HepG2 (cell line): ENCODE measurements around the gene CTU2. TPM values are rescaled to one million over a fixed set of nuclear protein-coding genes. Genes with fewer than 3 reads are reported as not detected.

ENCODE experiments used
- BCL6 ChIP-seq: IDR thresholded peaks from 2 replicates; pipeline ENCODE4 v1.6.1; 2016; ENCODE audit warnings: missing genetic modification reagents, missing compliant biosample characterization
- DNMT3B ChIP-seq: conservative IDR thresholded peaks from 2 replicates; pipeline ENCODE4 v1.6.1; 2016; ENCODE audit warnings: missing biosample characterization, control low read depth
- DPF2 ChIP-seq: sonication (generic); formaldehyde crosslinking; IDR thresholded peaks from 2 replicates; pipeline ENCODE4 v1.4.0; 2020; ENCODE audit warnings: mild to moderate bottlenecking, low read depth, missing genetic modification reagents, borderline replicate concordance
- HCFC1 ChIP-seq: fragments of 150-350 bp; IDR thresholded peaks from 2 replicates; pipeline ENCODE4 v1.6.1; 2014; ENCODE audit warnings: low read depth, low read length
- HOXA5 ChIP-seq: sonication (generic); formaldehyde crosslinking; IDR thresholded peaks from 2 replicates; pipeline ENCODE4 v1.4.0; 2020; ENCODE audit warnings: missing genetic modification reagents
- NCOA5 ChIP-seq: sonication (generic); formaldehyde crosslinking; IDR thresholded peaks from 2 replicates; pipeline ENCODE4 v1.4.0; 2020; ENCODE audit warnings: missing genetic modification reagents
- NFE2 ChIP-seq: sonication (generic); formaldehyde crosslinking; IDR thresholded peaks from 2 replicates; pipeline ENCODE4 v1.4.0; 2020; ENCODE audit warnings: missing genetic modification reagents
- PHF20 ChIP-seq: sonication (generic); formaldehyde crosslinking; IDR thresholded peaks from 2 replicates; pipeline ENCODE4 v1.5.0; 2020; ENCODE audit warnings: mild to moderate bottlenecking, missing genetic modification reagents
- POLR2AphosphoS2 ChIP-seq: IDR thresholded peaks from 2 replicates; pipeline ENCODE4 v1.6.1; 2011; ENCODE audit warnings: low read depth, low read length, improper control_type of control experiment
- RAD51 ChIP-seq: fragments of 450-650 bp; IDR thresholded peaks from 2 replicates; pipeline ENCODE4 v1.6.1; 2016; ENCODE audit warnings: borderline replicate concordance
- SIN3A ChIP-seq: IDR thresholded peaks from 2 replicates; pipeline ENCODE4 v1.6.1; 2011; ENCODE audit warnings: low read depth, mild to moderate bottlenecking, control low read depth, low read length, borderline replicate concordance
- TGIF2 ChIP-seq: IDR thresholded peaks from 2 replicates; pipeline ENCODE4 v1.6.1; 2016; ENCODE audit warnings: control low read depth, missing compliant biosample characterization
- ZFAT ChIP-seq: sonication (generic); formaldehyde crosslinking; conservative IDR thresholded peaks from 2 replicates; pipeline ENCODE4 v1.8.1; 2023; ENCODE audit warnings: missing genetic modification reagents, inconsistent platforms
- ZFP36L2 ChIP-seq: sonication (generic); formaldehyde crosslinking; IDR thresholded peaks from 2 replicates; pipeline ENCODE4 v1.4.0; 2020; ENCODE audit warnings: missing genetic modification reagents
- ZNF12 ChIP-seq: sonication (generic); formaldehyde crosslinking; IDR thresholded peaks from 2 replicates; pipeline ENCODE4 v1.5.0; 2020; ENCODE audit warnings: missing genetic modification reagents
- ZNF326 ChIP-seq: sonication (generic); formaldehyde crosslinking; IDR thresholded peaks from 2 replicates; pipeline ENCODE4 v1.4.0; 2020; ENCODE audit warnings: missing genetic modification reagents, borderline replicate concordance
- ZNF557 ChIP-seq: sonication (generic); formaldehyde crosslinking; IDR thresholded peaks from 2 replicates; pipeline ENCODE4 v1.4.0; 2020; ENCODE audit warnings: missing genetic modification reagents
- ZNF709 ChIP-seq: sonication (generic); formaldehyde crosslinking; IDR thresholded peaks from 2 replicates; pipeline ENCODE4 v1.5.0; 2020; ENCODE audit warnings: mild to moderate bottlenecking, missing genetic modification reagents
- ZNF790 ChIP-seq: sonication (generic); formaldehyde crosslinking; IDR thresholded peaks from 2 replicates; pipeline ENCODE4 v1.8.0; 2022; ENCODE audit warnings: missing genetic modification reagents, mild to moderate bottlenecking, borderline replicate concordance
- polyA plus RNA-seq, 8 experiments: library from polyadenylated mRNA; depleted of rRNA in 3 of 8; stranded (reverse) in 7 of 8; unstranded in 1 of 8; fragments of >200 nt; fragmentation: Illumina TruSeq in 4 of 8; extraction: Trizol in 4 of 8; gene quantifications; 2 replicates each; pipeline versions ENCODE4 v1.2.1 to v1.2.3, GENCODE V29; 2011 to 2016; ENCODE audit warnings: low read depth in 4 of 8, missing spikeins in 1 of 8, mixed read lengths in 1 of 8; ENCODE audit not compliant: insufficient read depth in 1 of 8
- total RNA-seq, 5 experiments: library from RNA; depleted of rRNA; stranded (reverse); fragments of >200 nt; fragmentation: Illumina TruSeq; extraction: Trizol; gene quantifications; 2 replicates each; pipeline ENCODE4 v1.2.3, GENCODE V29; 2016; ENCODE audit warnings: low read depth in 1 of 5
- TF ChIP-seq, protein P1 (sequence below): sonication (generic); formaldehyde crosslinking; IDR thresholded peaks from 2 replicates; pipeline ENCODE4 v1.5.1; 2020; ENCODE audit warnings: mild to moderate bottlenecking, missing genetic modification reagents, moderate library complexity
- TF ChIP-seq, protein P2 (sequence below): sonication (generic); formaldehyde crosslinking; IDR thresholded peaks from 2 replicates; pipeline ENCODE4 v1.4.0; 2020; ENCODE audit warnings: low read depth, mild to moderate bottlenecking, missing genetic modification reagents

The CTU2 gene
- total and polyA plus RNA-seq, 2 of the 13 experiments (the other 11 are each of a cell fraction or from before 2014, with no cell fraction given) = 13.3 to 21.9 TPM

GRCh38 chr16:88662843-88663606 is 43.3 kb upstream of the CTU2 start, which contains the start of gene MVD (continued):
- no peak for TF ChIP-seq ZNF326 (CRISPR knock-in tag)
- 0 out of 2 replicates have a peak, but pooled peaks have one; percentile 20 for TF ChIP-seq TGIF2 (CRISPR knock-in tag)
- TF ChIP-seq, protein P1, sequence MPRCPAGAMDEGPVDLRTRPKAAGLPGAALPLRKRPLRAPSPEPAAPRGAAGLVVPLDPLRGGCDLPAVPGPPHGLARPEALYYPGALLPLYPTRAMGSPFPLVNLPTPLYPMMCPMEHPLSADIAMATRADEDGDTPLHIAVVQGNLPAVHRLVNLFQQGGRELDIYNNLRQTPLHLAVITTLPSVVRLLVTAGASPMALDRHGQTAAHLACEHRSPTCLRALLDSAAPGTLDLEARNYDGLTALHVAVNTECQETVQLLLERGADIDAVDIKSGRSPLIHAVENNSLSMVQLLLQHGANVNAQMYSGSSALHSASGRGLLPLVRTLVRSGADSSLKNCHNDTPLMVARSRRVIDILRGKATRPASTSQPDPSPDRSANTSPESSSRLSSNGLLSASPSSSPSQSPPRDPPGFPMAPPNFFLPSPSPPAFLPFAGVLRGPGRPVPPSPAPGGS = peak; percentile 97
- no peak for TF ChIP-seq NCOA5 (CRISPR knock-in tag)
- TF ChIP-seq HOXA5 = no peak; the same call in 1 of the 2 replicates
- TF ChIP-seq POLR2AphosphoS2 = no peak
- no peak for TF ChIP-seq ZFAT (CRISPR knock-in tag)
- peak; percentile 93 for TF ChIP-seq ZNF709 (CRISPR knock-in tag)
- TF ChIP-seq BCL6 (CRISPR knock-in tag) = peak; percentile 15; the same call in 1 of the 2 replicates
- no peak for TF ChIP-seq RAD51
- TF ChIP-seq SIN3A = peak; percentile 96; the same call in 1 of the 2 replicates
- no peak for TF ChIP-seq NFE2
- TF ChIP-seq DNMT3B (CRISPR knock-in tag) = no peak
- TF ChIP-seq ZNF12 (CRISPR knock-in tag) = 0 out of 2 replicates have a peak, but pooled peaks have one; percentile 30
- TF ChIP-seq HCFC1 = peak; percentile 33; the same call in 1 of the 2 replicates
- TF ChIP-seq ZNF557 (CRISPR knock-in tag) = no peak
- peak; percentile 90; the same call in 1 of the 2 replicates for TF ChIP-seq ZNF790 (CRISPR knock-in tag)
- no peak for TF ChIP-seq DPF2 (CRISPR knock-in tag)
- peak; percentile 61; the same call in 1 of the 2 replicates for TF ChIP-seq PHF20 (CRISPR knock-in tag)
- TF ChIP-seq ZFP36L2 = 0 out of 2 replicates have a peak, but pooled peaks have one; percentile 50
- TF ChIP-seq, protein P2, sequence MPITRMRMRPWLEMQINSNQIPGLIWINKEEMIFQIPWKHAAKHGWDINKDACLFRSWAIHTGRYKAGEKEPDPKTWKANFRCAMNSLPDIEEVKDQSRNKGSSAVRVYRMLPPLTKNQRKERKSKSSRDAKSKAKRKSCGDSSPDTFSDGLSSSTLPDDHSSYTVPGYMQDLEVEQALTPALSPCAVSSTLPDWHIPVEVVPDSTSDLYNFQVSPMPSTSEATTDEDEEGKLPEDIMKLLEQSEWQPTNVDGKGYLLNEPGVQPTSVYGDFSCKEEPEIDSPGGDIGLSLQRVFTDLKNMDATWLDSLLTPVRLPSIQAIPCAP (CRISPR knock-in tag) = no peak
